ENCODE data around the gene FAM217B.

DNA sequence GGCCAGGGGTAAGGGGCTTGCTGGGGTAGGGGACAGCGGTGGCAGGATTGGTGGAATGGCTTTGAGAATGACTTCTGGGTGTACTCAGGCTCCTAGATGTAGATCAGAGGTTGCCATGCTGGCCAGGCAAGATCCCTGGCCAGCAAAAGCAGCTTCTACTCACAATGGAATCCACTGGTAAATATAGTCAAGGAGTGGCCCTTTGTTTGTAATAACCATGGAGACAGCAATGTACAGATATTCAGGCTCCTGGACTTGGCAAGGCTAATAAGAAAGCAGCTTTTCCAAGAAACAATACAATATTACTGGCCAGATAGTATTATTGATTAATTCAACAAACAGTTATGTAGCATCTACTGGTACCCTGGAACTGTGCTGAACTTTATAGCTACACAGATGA, 55.9 kb downstream of the FAM217B start:
- TF ChIP-seq, protein P1, sequence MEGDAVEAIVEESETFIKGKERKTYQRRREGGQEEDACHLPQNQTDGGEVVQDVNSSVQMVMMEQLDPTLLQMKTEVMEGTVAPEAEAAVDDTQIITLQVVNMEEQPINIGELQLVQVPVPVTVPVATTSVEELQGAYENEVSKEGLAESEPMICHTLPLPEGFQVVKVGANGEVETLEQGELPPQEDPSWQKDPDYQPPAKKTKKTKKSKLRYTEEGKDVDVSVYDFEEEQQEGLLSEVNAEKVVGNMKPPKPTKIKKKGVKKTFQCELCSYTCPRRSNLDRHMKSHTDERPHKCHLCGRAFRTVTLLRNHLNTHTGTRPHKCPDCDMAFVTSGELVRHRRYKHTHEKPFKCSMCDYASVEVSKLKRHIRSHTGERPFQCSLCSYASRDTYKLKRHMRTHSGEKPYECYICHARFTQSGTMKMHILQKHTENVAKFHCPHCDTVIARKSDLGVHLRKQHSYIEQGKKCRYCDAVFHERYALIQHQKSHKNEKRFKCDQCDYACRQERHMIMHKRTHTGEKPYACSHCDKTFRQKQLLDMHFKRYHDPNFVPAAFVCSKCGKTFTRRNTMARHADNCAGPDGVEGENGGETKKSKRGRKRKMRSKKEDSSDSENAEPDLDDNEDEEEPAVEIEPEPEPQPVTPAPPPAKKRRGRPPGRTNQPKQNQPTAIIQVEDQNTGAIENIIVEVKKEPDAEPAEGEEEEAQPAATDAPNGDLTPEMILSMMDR (IDR thresholded peaks at IDR 0.05): no peak
- TF ChIP-seq POLR2A (IDR thresholded peaks at IDR 0.05): no peak

All from esophagus squamous epithelium (tissue), 4 donors.